Endothelial cell of umbilical vein (primary cell): Measurements from ENCODE around the gene TREX2. TPM values are rescaled to one million over a fixed set of nuclear protein-coding genes. Genes with fewer than 3 reads are reported as not detected.

Experiments used
- BruUV-seq: library from RNA; stranded (reverse); fragments of 400-500 nt; replicated peaks from 2 replicates; lab custom pipeline; 2021; lab: Mats Ljungman, UMichigan
- CTCF ChIA-PET: fragments of 300-600, 350-600 bp; sonication (Branson Sonifier 250); formaldehyde crosslinking; loops from one replicate; lab custom pipeline; 2021; ENCODE audit warnings: antibody characterized with exemption, inconsistent platforms; lab: Charles Lee
- POLR2A ChIA-PET: fragments of 300-600, 350-600 bp; sonication (Branson Sonifier 250); formaldehyde crosslinking; loops from one replicate; lab custom pipeline; 2021; ENCODE audit warnings: antibody characterized with exemption, inconsistent platforms; lab: Charles Lee
- DNase-seq: peaks from one replicate; pipeline ENCODE4 v3.0.0-alpha.2; 2011; ENCODE audit warnings: low read depth, low spot score
- FAIRE-seq: peaks from 2 replicates; lab custom pipeline; 2011; peaks lifted over from hg19 to GRCh38; lab: Jason Lieb, UNC
- H2AFZ ChIP-seq: 2 replicates; pipeline ENCODE4 v1.6.0; 2012; ENCODE audit warnings: low read depth, low read length, control low read depth, inconsistent platforms
- H3K27ac ChIP-seq: 2 replicates; pipeline ENCODE4 v1.5.1; 2011; ENCODE audit warnings: low read depth, mild to moderate bottlenecking, control low read depth, low read length, moderate library complexity; ENCODE audit not compliant: insufficient read depth
- H3K27me3 ChIP-seq, 2 experiments: 2 replicates each; pipeline versions ENCODE4 v1.6.0 to v1.6.1; 2011; ENCODE audit warnings: low read length in 2 of 2, mixed read lengths in 1 of 2; ENCODE audit not compliant: control insufficient read depth in 2 of 2, insufficient read depth in 2 of 2
- H3K36me3 ChIP-seq, 2 experiments: 2 replicates in 1 of 2; 3 replicates in 1 of 2; pipeline ENCODE4 v1.5.1; 2011; ENCODE audit warnings: low read length in 2 of 2, mild to moderate bottlenecking in 1 of 2, moderate library complexity in 1 of 2; ENCODE audit not compliant: control insufficient read depth in 2 of 2, insufficient read depth in 2 of 2; ENCODE audit errors: extremely low read depth in 1 of 2
- H3K4me1 ChIP-seq: 3 replicates; pipeline ENCODE4 v1.5.1; 2011; ENCODE audit warnings: mild to moderate bottlenecking, low read length; ENCODE audit not compliant: control insufficient read depth, insufficient read depth; ENCODE audit errors: extremely low read depth
- H3K4me2 ChIP-seq: 2 replicates; pipeline ENCODE4 v1.6.1; 2011; ENCODE audit warnings: low read length, control low read depth, mixed read lengths; ENCODE audit not compliant: insufficient read depth
- H3K4me3 ChIP-seq, 3 experiments: fragments of 200-600 bp in 1 of 3; sonication (generic), shearing (Covaris generic) in 1 of 3; replicated peaks in 1 of 3; 2 replicates each; pipeline ENCODE4 v1.5.1; 2011 to 2016; ENCODE audit warnings: control low read depth in 3 of 3, low read length in 3 of 3, mild to moderate bottlenecking in 2 of 3, inconsistent platforms in 1 of 3, low read depth in 1 of 3, moderate library complexity in 1 of 3; ENCODE audit not compliant: insufficient read depth in 1 of 3
- H3K79me2 ChIP-seq: 2 replicates; pipeline ENCODE4 v1.6.0; 2012; ENCODE audit warnings: low read length, inconsistent platforms; ENCODE audit not compliant: control insufficient read depth, insufficient read depth
- H3K9ac ChIP-seq: replicated peaks from 2 replicates; pipeline ENCODE3; 2011; ENCODE audit warnings: low read length, control low read depth; ENCODE audit not compliant: insufficient read depth; ENCODE audit errors: extremely low read depth
- H3K9me1 ChIP-seq: replicated peaks from 3 replicates; pipeline ENCODE4 v1.6.0; 2011; ENCODE audit warnings: mild to moderate bottlenecking, low read length; ENCODE audit not compliant: control insufficient read depth, insufficient read depth; ENCODE audit errors: extremely low read depth
- H3K9me3 ChIP-seq: replicated peaks from 2 replicates; pipeline ENCODE4 v1.5.1; 2012; ENCODE audit warnings: low read length, inconsistent platforms; ENCODE audit not compliant: control insufficient read depth, insufficient read depth
- H4K20me1 ChIP-seq: replicated peaks from 2 replicates; pipeline ENCODE3; 2011; ENCODE audit warnings: mild to moderate bottlenecking, low read length; ENCODE audit not compliant: control insufficient read depth, insufficient read depth; ENCODE audit errors: extremely low read depth
- CTCF ChIP-seq, 2 donors: IDR thresholded peaks; 1 replicate in 1 of 2; 2 replicates in 1 of 2; pipeline ENCODE4 v1.5.1; 2011; ENCODE audit warnings: low read length in 2 of 2, mild to moderate bottlenecking in 2 of 2, moderate library complexity in 2 of 2, control low read depth in 1 of 2, inconsistent platforms in 1 of 2, low read depth in 1 of 2; ENCODE audit not compliant: insufficient read depth in 1 of 2; ENCODE audit errors: extremely low read depth in 1 of 2
- EZH2 ChIP-seq: IDR thresholded peaks from 2 replicates; pipeline ENCODE4 v1.6.1; 2012; ENCODE audit warnings: borderline replicate concordance, low read depth, mild to moderate bottlenecking, moderate library complexity, low read length, inconsistent platforms; ENCODE audit not compliant: severe bottlenecking
- FOS ChIP-seq: IDR thresholded peaks from 2 replicates; pipeline ENCODE4 v1.6.1; 2011; ENCODE audit warnings: mild to moderate bottlenecking, low read length, moderate library complexity, borderline replicate concordance; ENCODE audit not compliant: insufficient read depth
- GATA2 ChIP-seq: IDR thresholded peaks from 2 replicates; pipeline ENCODE4 v1.7.0; 2011; ENCODE audit warnings: low read depth, mild to moderate bottlenecking, moderate library complexity, mixed read lengths, low read length; ENCODE audit not compliant: insufficient read length, insufficient read depth
- JUN ChIP-seq: IDR thresholded peaks from 2 replicates; pipeline ENCODE4 v1.6.1; 2011; ENCODE audit warnings: borderline replicate concordance, low read depth; ENCODE audit not compliant: insufficient read length, insufficient read depth
- MAX ChIP-seq: IDR thresholded peaks from 2 replicates; pipeline ENCODE4 v1.6.1; 2011; ENCODE audit not compliant: insufficient read depth, insufficient read length
- MYC ChIP-seq: IDR thresholded peaks from one replicate; pipeline ENCODE4 v1.6.1; 2011; ENCODE audit warnings: mild to moderate bottlenecking, low read depth, low read length
- POLR2A ChIP-seq: IDR thresholded peaks from 2 replicates; pipeline ENCODE4 v1.6.1; 2012; ENCODE audit warnings: low read depth, mild to moderate bottlenecking, control low read depth, low read length
- POLR2AphosphoS5 ChIP-seq: IDR thresholded peaks from 2 replicates; pipeline ENCODE4 v1.6.1; 2012; ENCODE audit warnings: low read depth, mild to moderate bottlenecking, control low read depth, low read length, moderate library complexity; ENCODE audit not compliant: insufficient read depth
- dilution Hi-C: fragments of 300-500 bp; cut with MboI; formaldehyde crosslinking; loops from one replicate; pipeline ENCODE4 v1.15.0; 2019; ENCODE audit warnings: low sequenced_read_pairs; ENCODE audit not compliant: extremely low pct_ligation_motif_present
- intact Hi-C: fragments of 100-400 bp; cut with micrococcal nuclease; formaldehyde crosslinking; loops from one replicate; pipeline ENCODE4 v1.10.0; 2022
- polyA plus RNA-seq, 4 experiments: library from polyadenylated mRNA; depleted of rRNA in 3 of 4; stranded (reverse) in 3 of 4; unstranded in 1 of 4; fragments of >200 nt; gene quantifications; 2 replicates each; pipeline versions ENCODE4 v1.2.1 to v1.2.3, GENCODE V29; 2011 to 2012; ENCODE audit warnings: missing spikeins in 1 of 4
- total RNA-seq: library from RNA; stranded (reverse); gene quantifications from 2 replicates; pipeline ENCODE4 v1.2.3, GENCODE V29; 2021

The TREX2 gene
- total and polyA plus RNA-seq, 2 donors (not counting 3 experiments of a cell fraction or from before 2014, with no cell fraction given): 0.82 to 0.99 TPM

GRCh38 chrX:153462291-153462690 lies 16.4 kb upstream of the TREX2 start:
- no peaks in the 10 kb centered on the region for H4K20me1 ChIP-seq
- intact Hi-C loops (no loop called here), dilution Hi-C loops (no loop called here)
- TF ChIP-seq POLR2AphosphoS5 (no peak), MAX (no peak), MYC (no peak), JUN (no peak), GATA2 (no peak), CTCF (IDR thresholded peaks at IDR 0.05; ENCODE audit: extremely low read depth in 1 of 2, insufficient read depth in 1 of 2, low read depth in 1 of 2, low read length in 2 of 2) (no peak), FOS (no peak), POLR2A (no peak), EZH2 (no peak)
- H3K9me3 ChIP-seq: no peaks in the 10 kb centered on the region
- FAIRE-seq (no peak), DNase-seq (no peak)
- peaks cover 0 to 3% of the 10 kb centered on the region in 2 experiments for H3K36me3 ChIP-seq
- H3K4me3 ChIP-seq: no peak overlapping the region
- peaks cover 5% of the 10 kb centered on the region for H3K4me1 ChIP-seq
- ChIA-PET CTCF (no interaction called here), POLR2A (no interaction called here)
- H2AFZ ChIP-seq: no peak overlapping the region
- H3K27me3 ChIP-seq: no peaks in the 10 kb centered on the region
- no peaks in the 10 kb centered on the region for H3K79me2 ChIP-seq
- H3K9me1 ChIP-seq: no peaks in the 10 kb centered on the region
- H3K4me2 ChIP-seq: no peak overlapping the region
- H3K9ac ChIP-seq: no peak overlapping the region
- no peak overlapping the region for H3K27ac ChIP-seq
- BruUV-seq: no TSS peak
